NCI-H2171 (cell line): ENCODE data around the gene ELOA.
"Not testable (repeated sequence)": the region's sequence is repeated elsewhere in the genome, so short reads cannot be mapped to it uniquely, and the experiment has no call there.

Experiments used
- DNase-seq: peaks from one replicate; lab custom pipeline; 2025; lab: John Stamatoyannopoulos, UW

Gene ELOA

GRCh38 chr1:23736437-23737134, 6.7 kb upstream of the ELOA start:
- DNase-seq, result no peak

GRCh38 chr1:23741609-23742008, 1.7 kb upstream of the ELOA start:
- DNase-seq, result no peak

GRCh38 chr1:23742670-23743286, 493 bp upstream of the ELOA start:
- DNase-seq, result peak; percentile 68

GRCh38 chr1:23745515-23745914, 2.2 kb downstream of the ELOA start:
- DNase-seq, result peak; percentile 19

GRCh38 chr1:23748016-23748415, 4.7 kb downstream of the ELOA start:
- DNase-seq, result no peak

- peak; percentile 38 for DNase-seq
Measured at GRCh38 chr1:23751050-23751814, 8.0 kb downstream of the ELOA start.

GRCh38 chr1:23751815-23752200, 8.5 kb downstream of the ELOA start:
- no peak for DNase-seq

GRCh38 chr1:23752909-23753308, 9.6 kb downstream of the ELOA start:
- DNase-seq, result no peak

- no peak for DNase-seq
Measured at GRCh38 chr1:23756676-23757075, 13.4 kb downstream of the ELOA start.

GRCh38 chr1:23757812-23758211, 14.5 kb downstream of the ELOA start:
- DNase-seq, result no peak

GRCh38 chr1:23759277-23759676, 16.0 kb downstream of the ELOA start:
- no peak for DNase-seq

- no peak for DNase-seq
Measured at GRCh38 chr1:23763041-23763577, 19.8 kb downstream of the ELOA start.

GRCh38 chr1:23768733-23769132, 25.5 kb downstream of the ELOA start:
- DNase-seq, result no peak

GRCh38 chr1:23772049-23772853, 29.0 kb downstream of the ELOA start:
- peak; percentile 68 for DNase-seq

GRCh38 chr1:23772854-23773242, 29.6 kb downstream of the ELOA start:
- no peak for DNase-seq

- DNase-seq, result no peak
Measured at GRCh38 chr1:23774174-23774880, 31.1 kb downstream of the ELOA start.

- no peak for DNase-seq
Measured at GRCh38 chr1:23776217-23776616, 32.9 kb downstream of the ELOA start.

GRCh38 chr1:23777979-23778814, 34.9 kb downstream of the ELOA start, which contains the start of gene PITHD1:
TSS of gene PITHD1 (plus strand) at chr1:23778418. CDS start at chr1:23778516, 98 bp downstream.
- peak; percentile 93 for DNase-seq

- no peak for DNase-seq
Measured at GRCh38 chr1:23779826-23780371, 36.6 kb downstream of the ELOA start.

- DNase-seq, result not testable (repeated sequence)
Measured at GRCh38 chr1:23783141-23783540, 39.9 kb downstream of the ELOA start.
